HEK293 (cell line): Measurements from ENCODE around the gene SLIT1.

Experiments
- AEBP2 ChIP-seq: fragments of 450-650 bp; formaldehyde crosslinking; IDR thresholded peaks from 2 replicates; pipeline ENCODE4 v1.5.1; 2016; ENCODE audit warnings: missing biosample characterization, missing genetic modification characterization, borderline replicate concordance
- BCL11B ChIP-seq: fragments of 450-650 bp; formaldehyde crosslinking; IDR thresholded peaks from 2 replicates; pipeline ENCODE4 v1.5.1; 2016; ENCODE audit warnings: low read depth, missing biosample characterization, missing genetic modification characterization
- ELK4 ChIP-seq: IDR thresholded peaks from 2 replicates; pipeline ENCODE4 v1.6.1; 2011; ENCODE audit warnings: mild to moderate bottlenecking, low read depth, low read length, borderline replicate concordance
- GLI2 ChIP-seq: fragments of 450-650 bp; formaldehyde crosslinking; IDR thresholded peaks from 2 replicates; pipeline ENCODE4; 2017; ENCODE audit warnings: missing biosample characterization, missing genetic modification characterization, low read depth, borderline replicate concordance
- MZF1 ChIP-seq: fragments of 450-650 bp; formaldehyde crosslinking; IDR thresholded peaks from 2 replicates; pipeline ENCODE4 v1.5.1; 2017; ENCODE audit warnings: missing biosample characterization, missing genetic modification characterization, borderline replicate concordance
- RBAK ChIP-seq: fragments of 450-650 bp; formaldehyde crosslinking; IDR thresholded peaks from 2 replicates; pipeline ENCODE4 v1.5.1; 2016; ENCODE audit warnings: missing biosample characterization, missing genetic modification characterization
- TCF7L2 ChIP-seq: IDR thresholded peaks from 2 replicates; pipeline ENCODE4 v1.6.1; 2011; ENCODE audit warnings: low read depth, mild to moderate bottlenecking, inconsistent platforms, low read length, moderate library complexity, borderline replicate concordance
- TRIM28 ChIP-seq: IDR thresholded peaks from 2 replicates; pipeline ENCODE4 v1.6.1; 2011; ENCODE audit warnings: low read length, control low read depth, borderline replicate concordance
- ZBTB1 ChIP-seq: fragments of 450-650 bp; formaldehyde crosslinking; IDR thresholded peaks from 2 replicates; pipeline ENCODE4 v1.5.1; 2016; ENCODE audit warnings: missing biosample characterization, missing genetic modification characterization
- ZBTB48 ChIP-seq: fragments of 450-650 bp; formaldehyde crosslinking; IDR thresholded peaks from 2 replicates; pipeline ENCODE4 v1.5.1; 2016; ENCODE audit warnings: missing biosample characterization, missing genetic modification characterization
- ZEB2 ChIP-seq: fragments of 450-650 bp; formaldehyde crosslinking; IDR thresholded peaks from 2 replicates; pipeline ENCODE4 v1.5.1; 2016; ENCODE audit warnings: missing biosample characterization, missing genetic modification characterization
- ZFP41 ChIP-seq: fragments of 450-650 bp; formaldehyde crosslinking; IDR thresholded peaks from 2 replicates; pipeline ENCODE4 v1.5.1; 2016; ENCODE audit warnings: missing biosample characterization, missing genetic modification characterization, borderline replicate concordance
- ZIC2 ChIP-seq: fragments of 450-650 bp; formaldehyde crosslinking; IDR thresholded peaks from 2 replicates; pipeline ENCODE4 v1.5.1; 2016; ENCODE audit warnings: missing biosample characterization, missing genetic modification characterization
- ZNF10 ChIP-seq: fragments of 450-650 bp; formaldehyde crosslinking; IDR thresholded peaks from 2 replicates; pipeline ENCODE4 v1.5.1; 2017; ENCODE audit warnings: missing biosample characterization, missing genetic modification characterization
- ZNF146 ChIP-seq: fragments of 450-650 bp; formaldehyde crosslinking; IDR thresholded peaks from 2 replicates; pipeline ENCODE4 v1.5.1; 2016; ENCODE audit warnings: missing biosample characterization, missing genetic modification characterization
- ZNF202 ChIP-seq: fragments of 450-650 bp; formaldehyde crosslinking; IDR thresholded peaks from 2 replicates; pipeline ENCODE4 v1.5.1; 2016; ENCODE audit warnings: missing biosample characterization, missing genetic modification characterization, borderline replicate concordance
- ZNF549 ChIP-seq: fragments of 450-650 bp; IDR thresholded peaks from 2 replicates; pipeline ENCODE4 v1.5.1; 2018; ENCODE audit warnings: missing biosample characterization, missing genetic modification characterization, mild to moderate bottlenecking, inconsistent platforms, moderate library complexity
- ZNF558 ChIP-seq: fragments of 450-650 bp; formaldehyde crosslinking; IDR thresholded peaks from 2 replicates; pipeline ENCODE4 v1.5.1; 2016; ENCODE audit warnings: missing biosample characterization, missing genetic modification characterization
- ZNF585B ChIP-seq: fragments of 450-650 bp; formaldehyde crosslinking; IDR thresholded peaks from 2 replicates; pipeline ENCODE4 v1.5.1; 2016; ENCODE audit warnings: missing biosample characterization, missing genetic modification characterization
- ZNF626 ChIP-seq: fragments of 450-650 bp; sonication (Bioruptor Pico); formaldehyde crosslinking; IDR thresholded peaks from 2 replicates; pipeline ENCODE4 v1.5.1; 2018; ENCODE audit warnings: missing biosample characterization, missing genetic modification characterization, inconsistent platforms
- ZNF768 ChIP-seq: fragments of 450-650 bp; formaldehyde crosslinking; IDR thresholded peaks from 2 replicates; pipeline ENCODE4 v1.5.1; 2018; ENCODE audit warnings: missing biosample characterization, mild to moderate bottlenecking, missing genetic modification characterization
- TF ChIP-seq, protein P1 (sequence below): fragments of 450-650 bp; formaldehyde crosslinking; IDR thresholded peaks from 2 replicates; pipeline ENCODE4 v1.5.0; 2017; ENCODE audit warnings: missing biosample characterization, missing genetic modification characterization, borderline replicate concordance
- TF ChIP-seq, protein P2 (sequence below): fragments of 450-650 bp; formaldehyde crosslinking; IDR thresholded peaks from 2 replicates; pipeline ENCODE4 v1.5.1; 2016; ENCODE audit warnings: missing biosample characterization, missing genetic modification characterization, low read depth
- TF ChIP-seq, protein P3 (sequence below): fragments of 450-650 bp; formaldehyde crosslinking; IDR thresholded peaks from 2 replicates; pipeline ENCODE4 v1.5.1; 2016; ENCODE audit warnings: missing biosample characterization, missing genetic modification characterization
- TF ChIP-seq, protein P4 (sequence below): fragments of 450-650 bp; formaldehyde crosslinking; IDR thresholded peaks from 2 replicates; pipeline ENCODE4 v1.5.1; 2016; ENCODE audit warnings: missing biosample characterization, missing genetic modification characterization

Gene SLIT1

GRCh38 chr10:97024168-97025073 lies 161.3 kb downstream of the SLIT1 start (continued):
- TF ChIP-seq, protein P1, sequence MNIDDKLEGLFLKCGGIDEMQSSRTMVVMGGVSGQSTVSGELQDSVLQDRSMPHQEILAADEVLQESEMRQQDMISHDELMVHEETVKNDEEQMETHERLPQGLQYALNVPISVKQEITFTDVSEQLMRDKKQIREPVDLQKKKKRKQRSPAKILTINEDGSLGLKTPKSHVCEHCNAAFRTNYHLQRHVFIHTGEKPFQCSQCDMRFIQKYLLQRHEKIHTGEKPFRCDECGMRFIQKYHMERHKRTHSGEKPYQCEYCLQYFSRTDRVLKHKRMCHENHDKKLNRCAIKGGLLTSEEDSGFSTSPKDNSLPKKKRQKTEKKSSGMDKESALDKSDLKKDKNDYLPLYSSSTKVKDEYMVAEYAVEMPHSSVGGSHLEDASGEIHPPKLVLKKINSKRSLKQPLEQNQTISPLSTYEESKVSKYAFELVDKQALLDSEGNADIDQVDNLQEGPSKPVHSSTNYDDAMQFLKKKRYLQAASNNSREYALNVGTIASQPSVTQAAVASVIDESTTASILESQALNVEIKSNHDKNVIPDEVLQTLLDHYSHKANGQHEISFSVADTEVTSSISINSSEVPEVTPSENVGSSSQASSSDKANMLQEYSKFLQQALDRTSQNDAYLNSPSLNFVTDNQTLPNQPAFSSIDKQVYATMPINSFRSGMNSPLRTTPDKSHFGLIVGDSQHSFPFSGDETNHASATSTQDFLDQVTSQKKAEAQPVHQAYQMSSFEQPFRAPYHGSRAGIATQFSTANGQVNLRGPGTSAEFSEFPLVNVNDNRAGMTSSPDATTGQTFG (tag by site-specific recombination), result no peak
- TF ChIP-seq, protein P2, sequence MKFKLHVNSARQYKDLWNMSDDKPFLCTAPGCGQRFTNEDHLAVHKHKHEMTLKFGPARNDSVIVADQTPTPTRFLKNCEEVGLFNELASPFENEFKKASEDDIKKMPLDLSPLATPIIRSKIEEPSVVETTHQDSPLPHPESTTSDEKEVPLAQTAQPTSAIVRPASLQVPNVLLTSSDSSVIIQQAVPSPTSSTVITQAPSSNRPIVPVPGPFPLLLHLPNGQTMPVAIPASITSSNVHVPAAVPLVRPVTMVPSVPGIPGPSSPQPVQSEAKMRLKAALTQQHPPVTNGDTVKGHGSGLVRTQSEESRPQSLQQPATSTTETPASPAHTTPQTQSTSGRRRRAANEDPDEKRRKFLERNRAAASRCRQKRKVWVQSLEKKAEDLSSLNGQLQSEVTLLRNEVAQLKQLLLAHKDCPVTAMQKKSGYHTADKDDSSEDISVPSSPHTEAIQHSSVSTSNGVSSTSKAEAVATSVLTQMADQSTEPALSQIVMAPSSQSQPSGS (tag by site-specific recombination), result 0 out of 2 replicates have a peak, but pooled peaks have one; percentile 27
- TF ChIP-seq ZNF558 (tag by site-specific recombination) (no peak), RBAK (tag by site-specific recombination) (no peak), ZNF146 (tag by site-specific recombination) (no peak), MZF1 (tag by site-specific recombination) (0 out of 2 replicates have a peak, but pooled peaks have one; percentile 26), ZNF626 (no peak), GLI2 (tag by site-specific recombination) (no peak), ZFP41 (tag by site-specific recombination) (no peak), ZBTB1 (no peak), ZNF202 (no peak), ZNF549 (tag by site-specific recombination) (no peak; the same call in 1 of the 2 replicates), TRIM28 (no peak), ZBTB48 (tag by site-specific recombination) (peak; percentile 23; the same call in 1 of the 2 replicates), ZNF768 (tag by site-specific recombination) (no peak), AEBP2 (no peak), TCF7L2 (no peak), ZNF585B (tag by site-specific recombination) (no peak), ELK4 (no peak), ZNF10 (peak; percentile 65; the same call in 1 of the 2 replicates), ZIC2 (tag by site-specific recombination) (no peak), ZEB2 (tag by site-specific recombination) (0 out of 2 replicates have a peak, but pooled peaks have one; percentile 18), BCL11B (tag by site-specific recombination) (no peak)
- TF ChIP-seq, protein P3, sequence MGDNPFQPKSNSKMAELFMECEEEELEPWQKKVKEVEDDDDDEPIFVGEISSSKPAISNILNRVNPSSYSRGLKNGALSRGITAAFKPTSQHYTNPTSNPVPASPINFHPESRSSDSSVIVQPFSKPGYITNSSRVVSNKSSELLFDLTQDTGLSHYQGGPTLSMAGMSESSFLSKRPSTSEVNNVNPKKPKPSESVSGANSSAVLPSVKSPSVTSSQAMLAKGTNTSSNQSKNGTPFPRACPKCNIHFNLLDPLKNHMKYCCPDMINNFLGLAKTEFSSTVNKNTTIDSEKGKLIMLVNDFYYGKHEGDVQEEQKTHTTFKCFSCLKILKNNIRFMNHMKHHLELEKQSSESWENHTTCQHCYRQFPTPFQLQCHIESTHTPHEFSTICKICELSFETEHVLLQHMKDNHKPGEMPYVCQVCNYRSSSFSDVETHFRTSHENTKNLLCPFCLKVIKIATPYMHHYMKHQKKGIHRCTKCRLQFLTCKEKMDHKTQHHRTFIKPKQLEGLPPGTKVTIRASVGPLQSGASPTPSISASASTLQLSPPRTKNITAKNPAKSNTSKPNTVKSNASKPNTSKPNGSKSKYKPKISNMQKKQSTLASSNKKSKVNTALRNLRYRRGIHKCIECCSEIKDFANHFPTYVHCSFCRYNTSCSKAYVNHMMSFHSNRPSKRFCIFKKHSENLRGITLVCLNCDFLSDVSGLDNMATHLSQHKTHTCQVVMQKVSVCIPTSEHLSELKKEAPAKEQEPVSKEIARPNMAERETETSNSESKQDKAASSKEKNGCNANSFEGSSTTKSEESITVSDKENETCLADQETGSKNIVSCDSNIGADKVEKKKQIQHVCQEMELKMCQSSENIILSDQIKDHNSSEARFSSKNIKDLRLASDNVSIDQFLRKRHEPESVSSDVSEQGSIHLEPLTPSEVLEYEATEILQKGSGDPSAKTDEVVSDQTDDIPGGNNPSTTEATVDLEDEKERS (tag by site-specific recombination), result no peak
- TF ChIP-seq, protein P4, sequence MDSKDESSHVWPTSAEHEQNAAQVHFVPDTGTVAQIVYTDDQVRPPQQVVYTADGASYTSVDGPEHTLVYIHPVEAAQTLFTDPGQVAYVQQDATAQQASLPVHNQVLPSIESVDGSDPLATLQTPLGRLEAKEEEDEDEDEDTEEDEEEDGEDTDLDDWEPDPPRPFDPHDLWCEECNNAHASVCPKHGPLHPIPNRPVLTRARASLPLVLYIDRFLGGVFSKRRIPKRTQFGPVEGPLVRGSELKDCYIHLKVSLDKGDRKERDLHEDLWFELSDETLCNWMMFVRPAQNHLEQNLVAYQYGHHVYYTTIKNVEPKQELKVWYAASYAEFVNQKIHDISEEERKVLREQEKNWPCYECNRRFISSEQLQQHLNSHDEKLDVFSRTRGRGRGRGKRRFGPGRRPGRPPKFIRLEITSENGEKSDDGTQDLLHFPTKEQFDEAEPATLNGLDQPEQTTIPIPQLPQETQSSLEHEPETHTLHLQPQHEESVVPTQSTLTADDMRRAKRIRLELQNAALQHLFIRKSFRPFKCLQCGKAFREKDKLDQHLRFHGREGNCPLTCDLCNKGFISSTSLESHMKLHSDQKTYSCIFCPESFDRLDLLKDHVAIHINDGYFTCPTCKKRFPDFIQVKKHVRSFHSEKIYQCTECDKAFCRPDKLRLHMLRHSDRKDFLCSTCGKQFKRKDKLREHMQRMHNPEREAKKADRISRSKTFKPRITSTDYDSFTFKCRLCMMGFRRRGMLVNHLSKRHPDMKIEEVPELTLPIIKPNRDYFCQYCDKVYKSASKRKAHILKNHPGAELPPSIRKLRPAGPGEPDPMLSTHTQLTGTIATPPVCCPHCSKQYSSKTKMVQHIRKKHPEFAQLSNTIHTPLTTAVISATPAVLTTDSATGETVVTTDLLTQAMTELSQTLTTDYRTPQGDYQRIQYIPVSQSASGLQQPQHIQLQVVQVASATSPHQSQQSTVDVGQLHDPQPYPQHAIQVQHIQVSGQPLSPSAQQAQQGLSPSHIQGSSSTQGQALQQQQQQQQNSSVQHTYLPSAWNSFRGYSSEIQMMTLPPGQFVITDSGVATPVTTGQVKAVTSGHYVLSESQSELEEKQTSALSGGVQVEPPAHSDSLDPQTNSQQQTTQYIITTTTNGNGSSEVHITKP, result no peak
